Measurements from ENCODE around the gene RTTN.

RTTN gene

DNA sequence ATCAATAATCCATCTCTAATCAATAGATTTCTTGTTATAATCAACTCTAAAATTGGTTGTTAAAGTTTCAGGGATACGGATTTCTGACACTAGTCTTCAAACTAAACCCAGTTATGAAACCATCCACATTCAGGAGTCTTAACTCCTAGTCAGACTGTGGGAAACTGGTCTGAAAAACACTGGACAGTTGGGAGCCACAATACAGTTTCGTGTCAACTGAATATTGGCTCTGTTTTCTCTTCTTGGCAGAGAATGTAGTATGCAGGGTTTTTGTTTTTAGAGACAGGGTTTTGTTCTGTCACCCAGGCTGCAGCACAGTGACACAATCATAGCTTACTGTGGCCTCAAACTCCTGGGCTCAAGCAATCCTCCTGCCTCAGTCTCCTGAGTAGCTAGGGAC, 123.1 kb downstream of the RTTN start:
- H3K9me3 Mint-ChIP-seq, result peaks cover 7% of the 10 kb centered on the region
- no peak overlapping the region for H3K4me3 Mint-ChIP-seq
- H3K36me3 Mint-ChIP-seq (ENCODE audit: low read depth), result peaks cover 46% of the 10 kb centered on the region
- H3K27ac Mint-ChIP-seq, result no peak overlapping the region
- H3K4me1 Mint-ChIP-seq, result no peaks in the 10 kb centered on the region
- no peaks in the 10 kb centered on the region for H3K27me3 Mint-ChIP-seq (ENCODE audit: low read depth, poor library complexity)
- no peak for DNase-seq
- TF ChIP-seq, protein P1, sequence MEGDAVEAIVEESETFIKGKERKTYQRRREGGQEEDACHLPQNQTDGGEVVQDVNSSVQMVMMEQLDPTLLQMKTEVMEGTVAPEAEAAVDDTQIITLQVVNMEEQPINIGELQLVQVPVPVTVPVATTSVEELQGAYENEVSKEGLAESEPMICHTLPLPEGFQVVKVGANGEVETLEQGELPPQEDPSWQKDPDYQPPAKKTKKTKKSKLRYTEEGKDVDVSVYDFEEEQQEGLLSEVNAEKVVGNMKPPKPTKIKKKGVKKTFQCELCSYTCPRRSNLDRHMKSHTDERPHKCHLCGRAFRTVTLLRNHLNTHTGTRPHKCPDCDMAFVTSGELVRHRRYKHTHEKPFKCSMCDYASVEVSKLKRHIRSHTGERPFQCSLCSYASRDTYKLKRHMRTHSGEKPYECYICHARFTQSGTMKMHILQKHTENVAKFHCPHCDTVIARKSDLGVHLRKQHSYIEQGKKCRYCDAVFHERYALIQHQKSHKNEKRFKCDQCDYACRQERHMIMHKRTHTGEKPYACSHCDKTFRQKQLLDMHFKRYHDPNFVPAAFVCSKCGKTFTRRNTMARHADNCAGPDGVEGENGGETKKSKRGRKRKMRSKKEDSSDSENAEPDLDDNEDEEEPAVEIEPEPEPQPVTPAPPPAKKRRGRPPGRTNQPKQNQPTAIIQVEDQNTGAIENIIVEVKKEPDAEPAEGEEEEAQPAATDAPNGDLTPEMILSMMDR (IDR thresholded peaks at IDR 0.05), result no peak

DNA sequence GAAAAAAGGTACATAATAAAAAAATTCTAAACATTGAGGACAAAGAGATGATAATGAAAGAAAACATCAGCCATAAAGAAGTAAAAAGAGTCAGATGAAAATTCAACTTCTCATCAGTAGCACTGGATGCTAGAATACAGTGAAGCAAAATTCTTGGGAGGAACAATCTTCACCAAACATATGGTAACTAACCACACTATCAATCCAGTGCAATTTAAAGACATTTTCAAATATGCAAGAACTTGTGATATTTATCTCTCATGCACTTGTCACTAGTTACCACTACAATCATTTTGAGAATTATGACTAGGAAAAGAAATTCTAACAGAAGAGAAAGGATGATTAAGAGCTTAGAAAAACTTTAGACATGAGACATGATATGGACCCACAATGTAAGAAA, 127.4 kb downstream of the RTTN start:
- Mint-ChIP-seq H3K27me3 (ENCODE audit: low read depth, poor library complexity) (no peaks in the 10 kb centered on the region), H3K4me3 (no peak overlapping the region), H3K4me1 (no peaks in the 10 kb centered on the region), H3K9me3 (peaks cover 7% of the 10 kb centered on the region), H3K27ac (no peak overlapping the region), H3K36me3 (ENCODE audit: low read depth) (peaks cover 41% of the 10 kb centered on the region)
- no peak for DNase-seq
- TF ChIP-seq, protein P1 (IDR thresholded peaks at IDR 0.05), result no peak

DNA sequence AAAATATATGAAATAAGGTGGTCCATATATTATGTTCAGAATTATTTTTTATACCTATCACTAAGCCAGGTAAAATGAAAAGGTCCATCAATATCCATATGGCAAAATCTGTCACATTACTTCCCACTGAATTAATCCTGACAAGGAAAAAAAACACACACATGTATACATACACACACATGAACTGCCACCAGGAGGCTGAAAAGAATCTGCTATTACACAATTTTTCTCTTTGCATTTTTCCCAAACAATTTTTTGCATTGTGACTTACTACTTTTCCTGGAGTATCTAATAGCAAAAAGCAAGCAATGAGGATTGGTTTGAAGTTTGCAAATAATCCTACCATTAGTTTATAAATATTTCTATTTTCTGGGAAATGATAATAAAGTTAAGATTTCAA, 129.6 kb downstream of the RTTN start:
- DNase-seq, result no peak
- Mint-ChIP-seq H3K4me1 (no peaks in the 10 kb centered on the region), H3K9me3 (peaks cover 7% of the 10 kb centered on the region), H3K4me3 (no peak overlapping the region), H3K27ac (no peak overlapping the region), H3K36me3 (ENCODE audit: low read depth) (peaks cover 30% of the 10 kb centered on the region), H3K27me3 (ENCODE audit: low read depth, poor library complexity) (no peaks in the 10 kb centered on the region)
- TF ChIP-seq, protein P1 (IDR thresholded peaks at IDR 0.05), result no peak

DNA sequence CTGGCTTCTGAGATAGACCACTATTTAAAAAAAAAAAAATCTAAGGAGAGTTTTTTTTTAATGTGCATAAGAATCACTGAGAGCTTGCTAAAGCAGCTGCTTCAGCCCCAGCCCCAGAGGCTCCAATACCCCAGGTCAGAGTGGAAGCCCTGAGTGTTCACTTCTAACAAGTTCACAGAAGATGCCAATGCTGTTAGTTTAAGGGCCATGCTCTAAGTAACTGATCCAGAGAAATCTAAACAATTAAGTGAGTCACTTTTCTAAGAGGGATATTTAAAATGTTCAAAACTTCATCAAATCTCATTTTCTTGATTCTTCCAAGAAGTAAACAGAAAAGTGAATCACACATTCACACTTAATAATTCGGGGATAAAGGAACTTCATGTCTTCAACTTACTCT, 131.4 kb downstream of the RTTN start:
- no peaks in the 10 kb centered on the region for H3K27me3 Mint-ChIP-seq (ENCODE audit: low read depth, poor library complexity)
- no peaks in the 10 kb centered on the region for H3K9me3 Mint-ChIP-seq
- no peaks in the 10 kb centered on the region for H3K4me1 Mint-ChIP-seq
- no peak overlapping the region for H3K4me3 Mint-ChIP-seq
- peaks cover 13% of the 10 kb centered on the region for H3K36me3 Mint-ChIP-seq (ENCODE audit: low read depth)
- TF ChIP-seq, protein P1 (IDR thresholded peaks at IDR 0.05), result no peak
- DNase-seq, result no peak
- peak overlapping the region; percentile 67 for H3K27ac Mint-ChIP-seq

DNA sequence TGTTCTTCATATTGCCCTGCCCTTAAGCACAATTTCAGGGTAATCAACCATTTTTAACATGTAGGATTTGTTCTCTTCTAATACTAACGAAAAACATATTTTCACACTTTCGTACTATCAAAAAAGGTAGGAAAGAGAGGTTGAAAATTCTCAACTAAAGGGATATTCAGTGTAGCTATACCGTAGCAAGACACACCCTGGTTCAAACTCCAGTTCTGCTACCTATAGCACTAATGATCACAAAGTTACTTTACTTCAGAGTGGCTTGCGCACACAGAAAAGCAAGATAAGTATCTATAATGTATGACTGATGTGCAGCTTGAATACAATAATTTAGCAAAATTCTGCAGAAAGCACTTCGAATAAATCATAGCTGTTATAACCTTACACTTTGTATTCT, 132.1 kb downstream of the RTTN start:
- Mint-ChIP-seq H3K4me1 (no peaks in the 10 kb centered on the region), H3K27ac (no peak overlapping the region), H3K9me3 (no peaks in the 10 kb centered on the region), H3K36me3 (ENCODE audit: low read depth) (peaks cover 8% of the 10 kb centered on the region), H3K27me3 (ENCODE audit: low read depth, poor library complexity) (no peaks in the 10 kb centered on the region), H3K4me3 (no peak overlapping the region)
- no peak for DNase-seq
- TF ChIP-seq, protein P1 (IDR thresholded peaks at IDR 0.05), result no peak

DNA sequence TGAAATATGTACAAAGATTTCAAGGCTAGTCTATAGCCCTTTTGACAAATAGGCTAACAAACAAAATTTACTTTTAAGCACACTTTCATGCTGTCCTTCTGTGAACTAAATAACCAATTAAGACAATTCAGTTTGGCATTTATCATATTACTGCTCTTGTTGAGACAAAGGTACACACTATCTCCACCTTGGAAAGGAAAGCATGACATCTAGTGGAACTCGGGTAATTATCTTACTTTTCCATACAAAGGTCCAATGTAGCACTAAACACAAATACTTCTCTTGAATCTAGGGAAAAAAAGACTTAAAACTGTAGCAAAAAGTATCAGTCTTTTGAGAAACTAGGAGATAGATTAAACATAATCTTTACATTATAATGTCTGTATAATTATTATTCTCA, 132.8 kb downstream of the RTTN start:
- Mint-ChIP-seq H3K27ac (no peak overlapping the region), H3K27me3 (ENCODE audit: low read depth, poor library complexity) (no peaks in the 10 kb centered on the region), H3K4me1 (no peaks in the 10 kb centered on the region), H3K36me3 (ENCODE audit: low read depth) (peaks cover under 1% of the 10 kb centered on the region), H3K9me3 (no peaks in the 10 kb centered on the region), H3K4me3 (no peak overlapping the region)
- DNase-seq, result no peak
- TF ChIP-seq, protein P1 (IDR thresholded peaks at IDR 0.05), result no peak
